GM21619 (cell line): ENCODE measurements around the gene FBXO34.
"Not testable (repeated sequence)": the region's sequence is repeated elsewhere in the genome, so short reads cannot be mapped to it uniquely, and the experiment has no call there.

Experiments used
- ATAC-seq: cut with Tn5 transposase; IDR thresholded peaks from one replicate; pipeline ENCODE4 v1.9.1; 2021; ENCODE audit not compliant: unreplicated experiment

FBXO34 gene

DNA sequence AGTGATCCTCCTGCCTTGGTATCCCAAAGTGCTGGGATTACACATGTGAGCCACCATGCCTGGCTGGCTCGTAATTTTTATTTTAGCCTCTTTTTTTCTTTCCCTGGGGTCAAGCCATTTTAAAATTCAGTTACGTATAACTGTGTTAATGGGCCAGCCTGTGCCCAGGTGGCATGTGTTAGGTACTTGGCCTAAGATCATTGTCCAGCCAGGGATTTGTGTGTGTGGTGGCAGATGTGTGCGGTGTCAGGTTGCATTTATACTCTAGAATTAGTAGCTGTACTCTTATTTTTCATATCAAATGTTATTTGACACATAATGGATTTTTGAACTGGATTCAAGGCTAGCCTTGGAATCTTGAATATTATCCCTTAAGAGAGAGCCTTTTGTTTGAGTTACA, 69.3 kb downstream of the FBXO34 start:
- ATAC-seq, result no peak

DNA sequence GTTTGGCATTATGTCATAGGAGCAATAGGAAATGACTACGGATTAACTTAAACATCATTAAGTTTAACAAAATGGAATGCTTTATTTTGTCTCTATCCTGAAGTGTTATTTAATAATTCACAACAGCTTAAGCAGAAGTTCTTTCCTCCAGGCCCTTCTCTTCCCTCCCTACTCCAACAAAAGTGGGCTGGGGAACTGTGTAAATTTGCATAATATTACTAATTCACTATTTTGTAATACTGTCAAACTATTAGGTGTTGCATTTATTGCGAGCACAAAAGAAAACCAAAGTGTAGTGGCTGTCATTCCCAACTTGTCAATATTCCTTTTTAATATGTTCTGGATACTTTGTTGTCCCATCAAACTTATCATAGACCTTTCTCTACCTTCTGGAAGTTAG, 70.6 kb downstream of the FBXO34 start:
- no peak for ATAC-seq

DNA sequence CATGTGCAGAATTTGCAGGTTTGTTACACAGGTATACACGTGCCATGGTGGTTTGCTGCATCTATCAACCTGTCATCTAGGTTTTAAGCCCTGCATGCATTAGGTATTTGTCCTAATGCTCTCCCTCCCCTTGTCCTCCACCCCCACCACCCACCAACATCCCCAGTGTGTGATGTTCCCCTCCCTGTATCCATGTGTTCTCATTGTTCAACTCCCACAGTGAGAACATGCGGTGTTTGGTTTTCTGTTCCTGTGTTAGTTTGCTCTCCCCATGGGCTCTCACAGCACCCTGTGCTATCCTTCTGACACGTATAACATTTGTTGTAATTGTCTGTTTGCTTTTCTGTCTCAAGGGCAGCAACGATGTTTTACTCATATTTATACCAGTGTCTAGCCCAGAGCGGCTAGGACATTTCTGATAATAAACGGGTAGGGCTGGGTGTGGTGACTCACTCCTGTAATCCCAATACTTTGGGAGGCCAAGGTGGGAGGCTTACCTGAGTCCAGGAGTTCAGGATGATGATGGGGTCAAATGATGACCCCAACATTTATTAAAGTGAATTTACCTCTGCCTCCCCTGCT, 73.5 kb downstream of the FBXO34 start:
- ATAC-seq, result not testable (repeated sequence)

- no peak for ATAC-seq
Observed at GRCh38 chr14:55347040-55347439, 75.8 kb downstream of the FBXO34 start.

- ATAC-seq, result no peak
Observed at GRCh38 chr14:55347748-55348147, 76.5 kb downstream of the FBXO34 start.

- ATAC-seq, result peak; percentile 73
Observed at GRCh38 chr14:55348766-55349453, 77.7 kb downstream of the FBXO34 start.

DNA sequence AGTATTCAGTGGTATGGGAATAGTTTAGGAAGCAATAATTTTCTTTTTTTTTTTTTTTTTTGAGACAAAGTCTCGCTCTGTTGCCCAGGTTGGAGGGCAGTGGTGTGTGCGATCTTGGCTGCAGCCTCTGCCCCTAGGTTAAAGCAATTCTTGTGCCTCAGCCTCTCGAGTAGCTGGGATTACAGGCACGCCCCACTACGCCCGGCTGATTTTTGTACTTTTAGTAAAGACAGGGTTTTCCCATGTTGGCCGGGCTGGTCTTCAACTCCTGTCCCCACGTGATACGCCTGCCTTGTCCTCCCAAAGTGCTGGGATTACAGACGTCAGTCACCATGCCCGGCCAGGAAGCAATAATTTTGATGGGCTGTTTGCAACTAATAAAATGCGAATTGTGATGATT, 78.3 kb downstream of the FBXO34 start:
- no peak for ATAC-seq

GRCh38 chr14:55350461-55350860, 79.2 kb downstream of the FBXO34 start:
- no peak for ATAC-seq

DNA sequence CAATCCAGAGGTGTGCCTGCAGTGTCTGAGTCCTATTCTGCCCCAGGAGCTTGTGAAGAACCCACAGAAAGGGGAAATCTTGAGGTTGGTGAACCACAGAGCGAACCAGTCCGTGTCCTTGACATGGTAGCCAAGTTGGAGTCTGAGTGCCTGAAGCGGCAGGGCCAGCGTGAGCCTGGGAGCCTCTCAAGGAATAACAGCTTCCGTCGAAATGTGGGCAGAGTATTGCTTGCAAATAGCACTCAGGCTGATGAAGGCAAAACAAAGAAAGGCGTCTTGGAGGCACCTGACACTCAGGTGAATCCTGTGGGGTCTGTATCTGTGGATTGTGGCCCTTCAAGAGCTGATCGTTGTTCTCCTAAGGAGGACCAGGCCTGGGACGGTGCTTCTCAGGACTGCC, 79.9 kb downstream of the FBXO34 start:
- ATAC-seq, result no peak

DNA sequence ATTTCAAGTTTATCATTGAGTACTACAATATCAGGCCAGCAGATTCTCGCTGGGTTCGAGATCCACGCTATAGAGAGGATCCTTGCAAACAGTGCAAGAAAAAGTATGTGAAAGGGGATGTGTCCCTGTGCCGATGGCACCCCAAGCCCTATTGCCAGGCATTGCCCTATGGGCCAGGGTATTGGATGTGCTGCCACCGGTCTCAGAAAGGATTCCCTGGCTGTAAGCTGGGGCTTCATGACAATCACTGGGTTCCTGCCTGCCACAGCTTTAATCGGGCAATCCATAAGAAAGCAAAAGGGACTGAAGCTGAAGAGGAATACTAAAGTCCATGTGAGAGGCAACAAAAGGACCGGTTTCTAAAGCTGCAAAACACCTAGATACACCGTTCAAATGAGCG, 81.0 kb downstream of the FBXO34 start:
- no peak for ATAC-seq

- ATAC-seq, result no peak
Observed at GRCh38 chr14:55353686-55354467, 82.7 kb downstream of the FBXO34 start.

GRCh38 chr14:55354500-55354899, 83.3 kb downstream of the FBXO34 start:
- peak; percentile 69 for ATAC-seq

- ATAC-seq, result no peak
Observed at GRCh38 chr14:55355922-55356321, 84.7 kb downstream of the FBXO34 start.

- no peak for ATAC-seq
Observed at GRCh38 chr14:55356913-55357312, 85.7 kb downstream of the FBXO34 start.

- no peak for ATAC-seq
Observed at GRCh38 chr14:55359307-55359706, 88.1 kb downstream of the FBXO34 start.

- ATAC-seq, result no peak
Observed at GRCh38 chr14:55361190-55361589, 90.0 kb downstream of the FBXO34 start.

DNA sequence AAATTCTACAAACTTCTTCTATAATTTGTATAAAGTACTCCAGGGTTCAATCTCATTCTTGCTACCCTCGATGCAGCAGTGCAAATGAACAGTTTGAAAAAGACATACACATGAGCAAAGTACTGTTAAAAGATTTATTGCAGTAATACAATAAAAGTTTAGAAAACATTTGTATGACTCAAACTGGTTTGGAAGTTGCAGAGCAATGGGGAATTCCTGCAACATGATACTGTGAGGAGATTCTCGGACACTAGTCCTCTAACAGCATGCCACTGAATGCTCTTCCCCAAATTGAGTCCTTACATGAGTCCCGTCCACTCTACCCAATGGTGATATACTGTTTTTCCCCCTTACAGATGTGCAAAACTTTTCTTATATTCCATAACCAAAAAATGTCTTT, 95.0 kb downstream of the FBXO34 start:
- ATAC-seq, result no peak

GRCh38 chr14:55370883-55371455, 99.7 kb downstream of the FBXO34 start:
- ATAC-seq, result no peak

- ATAC-seq, result no peak
Observed at GRCh38 chr14:55372423-55372822, 101.2 kb downstream of the FBXO34 start.

DNA sequence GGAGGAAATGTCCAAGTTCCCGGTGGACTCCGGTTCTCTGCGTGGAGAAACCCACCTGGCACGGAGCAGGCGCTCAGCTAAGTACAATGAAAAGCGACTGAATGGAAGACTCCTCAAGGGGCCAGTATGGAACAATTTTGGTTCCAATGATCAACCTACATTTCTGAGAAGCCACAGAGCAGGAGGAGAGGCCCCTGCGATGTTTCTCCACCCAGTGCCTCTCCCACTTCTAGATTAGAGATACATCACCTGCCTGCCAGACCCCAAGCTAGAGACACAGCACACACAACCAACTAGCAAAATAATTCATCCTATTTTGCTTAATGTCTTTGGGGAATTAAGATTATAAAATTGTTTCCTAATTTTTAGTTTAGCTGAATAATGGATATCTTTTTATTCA, 101.6 kb downstream of the FBXO34 start:
- no peak for ATAC-seq

- no peak for ATAC-seq
Observed at GRCh38 chr14:55373784-55374705, 102.8 kb downstream of the FBXO34 start.
